Testis (tissue), 3 donors: Measurements from ENCODE around the gene EMB. TPM values are rescaled to one million over a fixed set of nuclear protein-coding genes. Genes with fewer than 3 reads are reported as not detected.
"Not testable (repeated sequence)": the region's sequence is repeated elsewhere in the genome, so short reads cannot be mapped to it uniquely, and the experiment has no call there.

Source experiments
- DNase-seq: peaks from one replicate; pipeline ENCODE4 v3.0.0-alpha.2; 2019
- H3K27ac ChIP-seq, 2 donors: fragments of 200-600 bp; sonication (generic); one replicate each; pipeline ENCODE4 v1.5.1; 2019
- H3K27me3 ChIP-seq: fragments of 200-600 bp; sonication (generic); one replicate; pipeline ENCODE4 v1.5.1; 2019
- H3K36me3 ChIP-seq: fragments of 200-600 bp; sonication (generic); one replicate; pipeline ENCODE4 v1.5.1; 2017; ENCODE audit warnings: low read depth; ENCODE audit errors: missing control alignments
- H3K4me1 ChIP-seq: fragments of 200-600 bp; sonication (generic); one replicate; pipeline ENCODE4 v1.5.1; 2019
- H3K4me3 ChIP-seq, 2 donors: fragments of 200-600 bp; sonication (generic); one replicate each; pipeline ENCODE4 v1.5.1; 2017 to 2019
- H3K9me3 ChIP-seq: fragments of 200-600 bp; sonication (generic); one replicate; pipeline ENCODE4 v1.5.1; 2017
- CTCF ChIP-seq, 3 experiments: fragments of 450-650 bp in 2 of 3; fragments of 200-600 bp in 1 of 3; sonication (generic) in 1 of 3; IDR thresholded peaks; one replicate each; pipeline ENCODE4 v1.5.1; 2016 to 2019; ENCODE audit warnings: antibody characterized with exemption in 3 of 3, mild to moderate bottlenecking in 2 of 3, moderate library complexity in 1 of 3
- POLR2A ChIP-seq: fragments of 450-650 bp; IDR thresholded peaks from one replicate; pipeline ENCODE4 v1.6.1; 2017; ENCODE audit warnings: antibody characterized with exemption, mild to moderate bottlenecking, moderate library complexity
- WGBS, 2 donors: methylation state at CpG; one replicate each; pipeline ENCODE4 v1.1.5; 2018; 5-methylcytosine and 5-hydroxymethylcytosine counted together
- intact Hi-C: fragments of 100-400 bp; cut with DNase I; formaldehyde crosslinking; loops from one replicate; pipeline ENCODE4 v1.15.1; 2023; ENCODE audit warnings: low total_unique reads
- polyA plus RNA-seq: library from polyadenylated mRNA; stranded (reverse); fragments of 350-450 nt; fragmentation: Illumina TruSeq; extraction: RNeasy Lipid Tissue Mini Kit (QIAGEN cat#74804); gene quantifications from one replicate; pipeline ENCODE4 v1.2.3, GENCODE V29; 2014; ENCODE audit warnings: low read depth, low replicate concordance; ENCODE audit not compliant: insufficient read depth
- total RNA-seq, 2 donors: library from RNA; depleted of rRNA; stranded (reverse); fragments of >200 nt; gene quantifications; one replicate each; pipeline ENCODE4 v1.2.3, GENCODE V29; 2016

Gene EMB
- total and polyA plus RNA-seq, 3 donors from 2014 or later, result 20.0 to 32.4 (median 26.2) TPM

DNA sequence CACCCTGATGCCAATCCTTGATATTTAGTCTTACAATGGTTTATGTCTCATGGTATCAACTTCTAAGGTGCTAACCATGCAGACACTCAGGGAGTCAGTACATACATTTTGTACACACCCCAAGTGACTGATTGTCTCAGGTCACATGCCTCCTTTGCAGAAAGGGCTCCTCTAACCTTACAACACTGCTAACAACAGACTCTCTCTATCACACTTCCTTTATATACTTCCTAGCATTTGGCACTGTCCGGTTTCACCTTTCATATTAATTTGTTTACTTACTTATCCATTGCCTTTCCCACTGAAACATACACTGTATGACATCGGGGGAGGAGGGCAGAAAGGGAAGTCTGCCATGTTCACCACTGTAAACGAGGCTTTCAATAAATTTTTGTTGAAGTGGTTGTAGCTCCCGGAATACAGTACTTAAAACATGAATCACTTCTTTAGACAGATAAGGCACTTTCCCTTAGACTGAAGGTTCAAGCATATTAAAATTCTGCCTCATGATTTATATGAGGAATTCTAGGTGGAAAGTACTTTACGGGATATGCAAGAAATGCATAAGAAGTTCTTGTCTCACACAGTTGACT, 20.6 kb downstream of the EMB start:
- Histone ChIP-seq H3K27me3 (no peaks in the 10 kb centered on the region), H3K36me3 (no peaks in the 10 kb centered on the region), H3K4me3 (no peak overlapping the region), H3K9me3 (no peaks in the 10 kb centered on the region), H3K27ac (no peak overlapping the region), H3K4me1 (no peaks in the 10 kb centered on the region)
- no peak for TF ChIP-seq CTCF (IDR thresholded peaks at IDR 0.05)
- no peak for TF ChIP-seq POLR2A
- 76 to 79% methylated on average over 5 of the region's 5 CpGs for WGBS, 2 donors
- intact Hi-C loops, result no loop called here
- no peak for DNase-seq

DNA sequence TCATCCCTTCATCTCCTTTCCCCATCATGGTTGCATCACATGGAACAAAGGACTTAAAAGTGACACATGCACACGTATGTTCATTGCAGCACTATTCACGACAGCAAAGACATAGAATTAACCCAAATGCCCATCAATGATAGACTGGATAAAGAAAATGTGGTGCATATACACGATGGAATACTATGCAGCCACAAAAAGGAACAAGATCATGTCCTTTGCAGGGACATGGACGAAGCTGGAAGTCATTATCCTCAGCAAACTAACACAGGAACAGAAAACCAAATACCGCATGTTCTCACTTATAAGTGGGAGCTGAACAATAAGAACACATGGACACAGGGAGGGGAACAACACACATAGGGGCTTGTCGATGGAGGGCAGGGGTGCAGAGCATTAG, 21.4 kb downstream of the EMB start:
- WGBS, 2 donors, result 90 to 92% methylated on average over 6 of the region's 6 CpGs
- DNase-seq, intact Hi-C loops, H3K36me3 ChIP-seq, H3K9me3 ChIP-seq, H3K27me3 ChIP-seq, H3K4me3 ChIP-seq, H3K27ac ChIP-seq, H3K4me1 ChIP-seq: not testable (repeated sequence)

GRCh38 chr5:50416637-50417036, 24.5 kb downstream of the EMB start:
- H3K27ac ChIP-seq, H3K36me3 ChIP-seq, DNase-seq, intact Hi-C loops, H3K9me3 ChIP-seq, H3K4me3 ChIP-seq, H3K4me1 ChIP-seq, H3K27me3 ChIP-seq: not testable (repeated sequence)
- WGBS, 2 donors, result 90 to 93% methylated on average over 3 of the region's 3 CpGs

GRCh38 chr5:50415912-50416311, 25.2 kb downstream of the EMB start:
- no peak overlapping the region for H3K4me3 ChIP-seq
- H3K4me1 ChIP-seq, result no peaks in the 10 kb centered on the region
- TF ChIP-seq POLR2A (no peak), CTCF (IDR thresholded peaks at IDR 0.05) (no peak)
- H3K9me3 ChIP-seq, result no peaks in the 10 kb centered on the region
- WGBS, 2 donors, result 72 to 79% methylated on average over 4 of the region's 4 CpGs
- intact Hi-C loops, result no loop called here
- no peaks in the 10 kb centered on the region for H3K27me3 ChIP-seq
- no peaks in the 10 kb centered on the region for H3K36me3 ChIP-seq
- no peak overlapping the region for H3K27ac ChIP-seq
- no peak for DNase-seq

- H3K4me3 ChIP-seq, intact Hi-C loops, H3K27ac ChIP-seq, H3K27me3 ChIP-seq, DNase-seq, H3K4me1 ChIP-seq, H3K36me3 ChIP-seq, H3K9me3 ChIP-seq: not testable (repeated sequence)
Observed at GRCh38 chr5:50410932-50411331, 30.2 kb downstream of the EMB start.

GRCh38 chr5:50406877-50407276, 34.2 kb downstream of the EMB start:
- H3K27ac ChIP-seq, result no peak overlapping the region
- TF ChIP-seq POLR2A (no peak), CTCF (IDR thresholded peaks at IDR 0.05) (no peak)
- H3K27me3 ChIP-seq, result no peaks in the 10 kb centered on the region
- intact Hi-C loops, result no loop called here
- H3K4me3 ChIP-seq, result no peak overlapping the region
- no peaks in the 10 kb centered on the region for H3K4me1 ChIP-seq
- H3K36me3 ChIP-seq, result no peaks in the 10 kb centered on the region
- 80 to 90% methylated on average over 1 of the region's 1 CpG for WGBS, 2 donors
- no peaks in the 10 kb centered on the region for H3K9me3 ChIP-seq
- DNase-seq, result no peak
